ENCODE measurements around the gene ITGBL1. TPM values are rescaled to one million over a fixed set of nuclear protein-coding genes. Genes with fewer than 3 reads are reported as not detected.

The ITGBL1 gene
- total RNA-seq, 1 experiment from 2014 or later = 0.22 TPM

DNA sequence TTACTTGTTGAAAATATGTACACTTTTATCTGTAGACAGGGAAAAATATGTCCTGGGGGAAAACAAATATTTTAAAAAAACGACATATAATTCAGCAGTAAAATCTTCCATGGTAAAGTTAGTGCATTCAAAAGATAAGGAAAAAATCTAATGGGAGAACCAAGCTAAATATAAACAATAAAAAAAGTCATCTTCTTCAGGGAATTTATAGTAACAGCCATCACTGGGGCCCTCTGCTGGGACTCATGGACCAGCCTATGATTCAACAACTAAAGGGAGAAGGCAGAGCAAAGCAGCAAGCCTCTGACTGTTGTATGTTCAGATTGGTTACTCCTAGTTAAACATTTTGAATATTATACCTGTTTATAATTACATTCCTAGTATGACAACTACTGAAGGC, 93.0 kb downstream of the ITGBL1 start:
- TF ChIP-seq TP53 (CRISPR knock-in tag; IDR thresholded peaks at IDR 0.05) = no peak
- TF ChIP-seq SP1 (CRISPR knock-in tag; conservative IDR thresholded peaks at IDR 0.05) = no peak
- TF ChIP-seq IRF2 (CRISPR knock-in tag; IDR thresholded peaks at IDR 0.05; ENCODE audit: borderline replicate concordance, low read depth) = no peak
- no peak for TF ChIP-seq JUN (CRISPR knock-in tag; IDR thresholded peaks at IDR 0.05)
- TF ChIP-seq ATF1 (CRISPR knock-in tag; IDR thresholded peaks at IDR 0.05) = no peak
- no peak for TF ChIP-seq NFATC4 (CRISPR knock-in tag; IDR thresholded peaks at IDR 0.05)
- no peak for TF ChIP-seq CBFB (CRISPR knock-in tag; IDR thresholded peaks at IDR 0.05; ENCODE audit: low read depth)
- TF ChIP-seq SMAD4 (CRISPR knock-in tag; IDR thresholded peaks at IDR 0.05) = no peak
- TF ChIP-seq KAT7 (CRISPR knock-in tag; IDR thresholded peaks at IDR 0.05; ENCODE audit: borderline replicate concordance) = no peak
- TF ChIP-seq SMAD3 (CRISPR knock-in tag; IDR thresholded peaks at IDR 0.05; ENCODE audit: borderline replicate concordance) = no peak
- CTCF ChIA-PET = no interaction called here
- Mint-ChIP-seq H3K4me3 (no peak overlapping the region), H3K27me3 (ENCODE audit: low read depth) (no peaks in the 10 kb centered on the region), H3K4me1 (no peaks in the 10 kb centered on the region), H3K36me3 (peaks cover 9% of the 10 kb centered on the region; the same call in 1 of the 2 replicates), H3K27ac (no peak overlapping the region), H3K9me3 (peaks cover 17% of the 10 kb centered on the region)
- ATAC-seq (no peak), DNase-seq (ENCODE audit: low spot score) (no peak)
- POLR2A ChIA-PET = no interaction called here

GRCh38 chr13:101552286-101552685, 99.8 kb downstream of the ITGBL1 start:
- ChIA-PET CTCF (no interaction called here), POLR2A (no interaction called here)
- ATAC-seq (no peak), DNase-seq (ENCODE audit: low spot score) (no peak)
- H3K27ac Mint-ChIP-seq = no peak overlapping the region
- no peak for TF ChIP-seq HMGA2 (CRISPR knock-in tag; IDR thresholded peaks at IDR 0.05)
- TF ChIP-seq E2F1 (CRISPR knock-in tag; IDR thresholded peaks at IDR 0.05) = no peak
- TF ChIP-seq JAZF1 (CRISPR knock-in tag; IDR thresholded peaks at IDR 0.05) = no peak
- no peak for TF ChIP-seq SP1 (CRISPR knock-in tag; conservative IDR thresholded peaks at IDR 0.05)
- no peaks in the 10 kb centered on the region for H3K27me3 Mint-ChIP-seq (ENCODE audit: low read depth)
- H3K9me3 Mint-ChIP-seq = no peaks in the 10 kb centered on the region
- no peak overlapping the region for H3K4me3 Mint-ChIP-seq
- no peaks in the 10 kb centered on the region for H3K36me3 Mint-ChIP-seq
- H3K4me1 Mint-ChIP-seq = no peaks in the 10 kb centered on the region

DNA sequence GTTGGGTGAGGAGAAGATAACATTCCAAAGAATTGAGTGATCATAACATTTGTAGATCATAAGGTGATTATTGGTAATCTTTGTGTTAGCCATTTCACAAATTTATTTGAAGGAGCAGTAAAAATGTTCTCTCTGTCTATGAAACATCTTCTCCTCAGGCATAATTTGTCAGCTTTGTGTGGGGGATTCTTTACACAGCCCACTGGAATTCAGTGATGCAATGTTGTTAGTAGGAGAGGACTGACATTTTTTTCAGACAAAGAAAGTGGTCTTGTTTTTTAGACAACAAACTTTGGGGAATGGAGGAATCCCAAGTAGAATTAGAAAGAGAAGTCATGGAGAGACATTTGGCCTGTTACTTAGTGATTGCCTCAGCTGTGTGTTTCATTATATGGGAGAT, 100.3 kb downstream of the ITGBL1 start:
- Mint-ChIP-seq H3K9me3 (no peaks in the 10 kb centered on the region), H3K4me3 (no peak overlapping the region), H3K27ac (no peak overlapping the region), H3K4me1 (no peaks in the 10 kb centered on the region), H3K36me3 (no peaks in the 10 kb centered on the region), H3K27me3 (ENCODE audit: low read depth) (no peaks in the 10 kb centered on the region)
- no peak for ATAC-seq
- CTCF ChIA-PET = no interaction called here
- no peak for DNase-seq (ENCODE audit: low spot score)
- TF ChIP-seq FOXP1 (CRISPR knock-in tag; IDR thresholded peaks at IDR 0.05; ENCODE audit: borderline replicate concordance) = no peak
- no peak for TF ChIP-seq MXD4 (CRISPR knock-in tag; IDR thresholded peaks at IDR 0.05; ENCODE audit: borderline replicate concordance)
- TF ChIP-seq OVOL2 (CRISPR knock-in tag; IDR thresholded peaks at IDR 0.05; ENCODE audit: borderline replicate concordance) = no peak
- TF ChIP-seq ETV6 (CRISPR knock-in tag; IDR thresholded peaks at IDR 0.05) = no peak
- TF ChIP-seq ZNF138 (CRISPR knock-in tag; conservative IDR thresholded peaks at IDR 0.05) = no peak
- no peak for TF ChIP-seq NR2C2 (CRISPR knock-in tag; IDR thresholded peaks at IDR 0.05)
- TF ChIP-seq, protein P1, sequence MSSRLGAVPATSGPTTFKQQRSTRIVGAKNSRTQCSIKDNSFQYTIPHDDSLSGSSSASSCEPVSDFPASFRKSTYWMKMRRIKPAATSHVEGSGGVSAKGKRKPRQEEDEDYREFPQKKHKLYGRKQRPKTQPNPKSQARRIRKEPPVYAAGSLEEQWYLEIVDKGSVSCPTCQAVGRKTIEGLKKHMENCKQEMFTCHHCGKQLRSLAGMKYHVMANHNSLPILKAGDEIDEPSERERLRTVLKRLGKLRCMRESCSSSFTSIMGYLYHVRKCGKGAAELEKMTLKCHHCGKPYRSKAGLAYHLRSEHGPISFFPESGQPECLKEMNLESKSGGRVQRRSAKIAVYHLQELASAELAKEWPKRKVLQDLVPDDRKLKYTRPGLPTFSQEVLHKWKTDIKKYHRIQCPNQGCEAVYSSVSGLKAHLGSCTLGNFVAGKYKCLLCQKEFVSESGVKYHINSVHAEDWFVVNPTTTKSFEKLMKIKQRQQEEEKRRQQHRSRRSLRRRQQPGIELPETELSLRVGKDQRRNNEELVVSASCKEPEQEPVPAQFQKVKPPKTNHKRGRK (CRISPR knock-in tag; IDR thresholded peaks at IDR 0.05; ENCODE audit: borderline replicate concordance) = no peak
- no peak for TF ChIP-seq ZNF423 (CRISPR knock-in tag; IDR thresholded peaks at IDR 0.05)
- no peak for TF ChIP-seq NR3C1 (CRISPR knock-in tag; conservative IDR thresholded peaks at IDR 0.05; ENCODE audit: low read depth)
- no peak for TF ChIP-seq E2F4 (CRISPR knock-in tag; IDR thresholded peaks at IDR 0.05; ENCODE audit: borderline replicate concordance, low read depth)
- TF ChIP-seq FOXJ3 (CRISPR knock-in tag; IDR thresholded peaks at IDR 0.05; ENCODE audit: borderline replicate concordance) = no peak
- no peak for TF ChIP-seq KAT7 (CRISPR knock-in tag; IDR thresholded peaks at IDR 0.05; ENCODE audit: borderline replicate concordance)
- no peak for TF ChIP-seq TP53 (CRISPR knock-in tag; IDR thresholded peaks at IDR 0.05)
- no peak for TF ChIP-seq GABPB1 (CRISPR knock-in tag; IDR thresholded peaks at IDR 0.05)
- TF ChIP-seq ZNF671 (CRISPR knock-in tag; IDR thresholded peaks at IDR 0.05) = no peak
- POLR2A ChIA-PET = no interaction called here
